GM08714 (cell line): ENCODE measurements around the gene TPCN1.

Source experiments
- H3K4me3 ChIP-seq: fragments of 200-500 bp; sonication (Bioruptor generic); 2 replicates; pipeline ENCODE4 v1.5.1; 2014; ENCODE audit warnings: mild to moderate bottlenecking, low read length, inconsistent platforms
- ZNF274 ChIP-seq: IDR thresholded peaks from 2 replicates; pipeline ENCODE4 v1.6.1; 2012; ENCODE audit warnings: mild to moderate bottlenecking, low read depth, low read length

TPCN1 gene

GRCh38 chr12:113224955-113225354, 3.7 kb downstream of the TPCN1 start:
- no peak for TF ChIP-seq ZNF274
- no peak overlapping the region for H3K4me3 ChIP-seq

GRCh38 chr12:113226696-113227568, 5.7 kb downstream of the TPCN1 start:
- no peak for TF ChIP-seq ZNF274
- no peak overlapping the region for H3K4me3 ChIP-seq

GRCh38 chr12:113227686-113228391, 6.6 kb downstream of the TPCN1 start:
- no peak overlapping the region for H3K4me3 ChIP-seq
- TF ChIP-seq ZNF274: no peak

DNA sequence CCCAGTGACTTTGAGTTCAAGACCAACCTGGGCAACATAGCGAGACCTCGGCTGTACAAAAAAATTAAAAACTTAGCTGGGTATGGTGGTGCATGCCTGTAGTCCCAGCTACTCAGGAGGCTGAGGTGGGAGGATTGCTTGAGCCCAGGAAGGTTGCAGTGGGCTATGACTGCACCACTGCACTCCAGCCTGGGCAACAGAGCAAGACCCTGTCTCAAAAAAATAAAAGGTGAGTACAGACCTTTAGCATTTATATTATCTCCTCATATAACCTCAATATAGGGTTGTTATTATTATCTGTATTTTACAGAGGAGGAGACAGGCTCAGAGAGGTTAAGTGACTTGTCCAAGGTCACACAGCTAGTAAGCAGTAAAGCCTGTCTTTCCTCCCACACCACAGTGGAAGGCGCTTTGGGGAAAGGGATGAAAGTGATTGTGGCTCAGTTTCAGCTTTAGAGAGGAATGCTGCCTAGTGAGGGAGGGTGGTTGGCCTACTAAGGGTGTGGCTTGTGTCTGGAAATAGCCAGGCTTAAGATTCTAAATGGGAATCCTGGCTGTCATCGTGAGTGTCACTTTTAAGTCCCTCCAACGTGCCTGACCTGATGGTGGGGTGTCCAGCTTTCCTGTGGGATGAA, 7.2 kb downstream of the TPCN1 start:
- no peak overlapping the region for H3K4me3 ChIP-seq
- no peak for TF ChIP-seq ZNF274

DNA sequence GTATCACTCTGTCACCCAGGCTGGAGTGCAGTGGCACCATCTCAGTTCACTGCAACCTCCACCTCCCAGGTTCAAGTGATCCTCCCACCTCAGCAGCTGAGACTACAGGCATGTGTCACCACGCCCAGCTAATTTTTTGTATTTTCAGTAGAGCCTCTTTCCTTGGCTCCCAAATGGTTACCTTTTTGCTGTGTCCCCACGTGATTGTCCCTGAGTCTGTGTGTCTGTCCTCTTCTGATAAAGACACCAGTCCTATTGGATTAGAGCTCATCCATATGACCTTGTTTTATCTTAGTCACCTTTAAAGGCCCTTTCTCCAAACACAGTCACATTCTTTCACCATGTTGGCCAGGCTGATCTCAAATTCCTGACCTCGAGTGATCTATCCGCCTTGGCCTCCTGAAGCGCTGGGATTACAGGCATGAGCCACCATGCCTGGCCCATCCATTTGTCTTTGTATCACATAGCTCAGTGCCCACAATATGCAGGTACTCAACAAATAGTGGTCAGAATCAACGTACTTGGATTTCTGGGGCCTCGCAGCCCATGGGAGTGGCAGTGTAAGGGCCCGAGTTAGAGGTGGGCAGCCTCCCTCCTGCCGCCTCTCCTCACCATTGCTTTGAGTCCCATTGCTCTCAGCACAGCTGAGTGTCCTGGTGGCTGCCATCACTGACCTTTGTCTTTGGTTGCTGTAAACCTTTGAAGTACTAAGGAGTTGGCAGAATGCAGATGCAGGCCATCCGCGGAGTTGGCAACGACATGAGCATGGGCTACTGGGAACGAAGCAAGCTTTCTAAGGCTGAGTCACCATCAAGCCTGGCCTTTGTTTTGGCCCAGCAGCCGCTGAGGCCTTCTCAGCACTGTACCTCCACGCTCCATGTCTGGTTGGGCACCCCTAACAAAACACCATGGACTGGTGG, 9.3 kb downstream of the TPCN1 start:
- no peak for TF ChIP-seq ZNF274
- H3K4me3 ChIP-seq: no peak overlapping the region; the same call in 1 of the 2 replicates

- no peak overlapping the region for H3K4me3 ChIP-seq
- TF ChIP-seq ZNF274: no peak
Measured at GRCh38 chr12:113231235-113232088, 10.2 kb downstream of the TPCN1 start.

- TF ChIP-seq ZNF274: no peak
- no peak overlapping the region for H3K4me3 ChIP-seq
Measured at GRCh38 chr12:113232089-113232839, 11.0 kb downstream of the TPCN1 start.

- no peak for TF ChIP-seq ZNF274
Measured at GRCh38 chr12:113232840-113233585, 11.7 kb downstream of the TPCN1 start.

GRCh38 chr12:113233967-113234366, 12.7 kb downstream of the TPCN1 start:
- no peak for TF ChIP-seq ZNF274
- no peak overlapping the region for H3K4me3 ChIP-seq

More at GRCh38 chr12:113232840-113233585, 11.7 kb downstream of the TPCN1 start:
- H3K4me3 ChIP-seq: no peak overlapping the region

- H3K4me3 ChIP-seq: no peak overlapping the region
- TF ChIP-seq ZNF274: no peak
Measured at GRCh38 chr12:113234483-113234882, 13.2 kb downstream of the TPCN1 start.

DNA sequence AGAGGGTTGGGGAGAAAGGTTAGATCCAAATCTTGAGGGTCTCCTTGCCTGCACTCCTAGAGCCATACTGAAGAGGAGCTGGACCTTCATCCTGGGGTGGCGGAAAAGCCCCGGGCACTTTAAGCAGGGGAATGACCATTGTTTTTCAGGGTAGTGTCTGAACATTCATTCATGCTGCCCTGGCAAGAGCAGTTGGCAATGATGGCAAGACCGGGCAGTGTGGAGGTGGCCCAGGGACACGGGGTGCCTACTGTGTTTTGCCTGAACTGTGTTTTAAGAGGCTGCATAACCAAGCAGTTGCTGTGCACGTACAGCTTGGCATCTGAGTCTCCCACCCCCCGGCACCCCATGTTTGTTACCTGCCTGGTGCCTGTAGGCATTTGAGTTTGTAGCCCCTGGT, 14.7 kb downstream of the TPCN1 start:
- H3K4me3 ChIP-seq: no peak overlapping the region
- TF ChIP-seq ZNF274: no peak
